Natural killer cell (primary cell): ENCODE data around the gene AATK. TPM values are rescaled to one million over a fixed set of nuclear protein-coding genes. Genes with fewer than 3 reads are reported as not detected.

Experiments
- ATAC-seq, 3 donors: fragments of 150-1000 bp in 2 of 3; fragments of 200-7000 bp in 1 of 3; cut with Tn5 transposase; 1 replicate in 1 of 3; 2 replicates in 2 of 3; pipeline ENCODE4 v1.10.0; 2021; ENCODE audit warnings: mild to moderate bottlenecking in 2 of 3, moderate library complexity in 2 of 3
- DNase-seq, 2 donors: peaks; one replicate each; pipeline versions ENCODE4 v3.0.0 to v3.0.0-alpha.2; 2013 to 2021; ENCODE audit warnings: mixed read lengths in 1 of 2
- H3K27ac ChIP-seq: one replicate; pipeline ENCODE4 v1.5.1; 2013; ENCODE audit warnings: mild to moderate bottlenecking, low read length
- H3K27me3 ChIP-seq: one replicate; pipeline ENCODE4 v1.6.1; 2013; ENCODE audit warnings: low read length; ENCODE audit not compliant: control insufficient read depth, insufficient read depth
- H3K36me3 ChIP-seq: one replicate; pipeline ENCODE4 v1.6.1; 2013; ENCODE audit warnings: low read length; ENCODE audit not compliant: control insufficient read depth, insufficient read depth
- H3K4me1 ChIP-seq: one replicate; pipeline ENCODE4 v1.6.1; 2013; ENCODE audit warnings: low read length; ENCODE audit not compliant: control insufficient read depth, insufficient read depth
- H3K4me3 ChIP-seq: one replicate; pipeline ENCODE4 v1.5.1; 2013; ENCODE audit warnings: low read length
- H3K9me3 ChIP-seq: one replicate; pipeline ENCODE4 v1.6.1; 2013; ENCODE audit warnings: low read length; ENCODE audit not compliant: control insufficient read depth, insufficient read depth
- H3K27ac Mint-ChIP-seq, 2 donors: one replicate each; pipeline ENCODE4 v1.8.0; 2022; ENCODE audit warnings: mild to moderate bottlenecking in 2 of 2, mixed read lengths in 2 of 2, moderate library complexity in 1 of 2
- H3K27me3 Mint-ChIP-seq, 2 donors: one replicate each; pipeline ENCODE4 v1.8.0; 2022; ENCODE audit warnings: low read depth in 2 of 2, mixed read lengths in 2 of 2
- H3K36me3 Mint-ChIP-seq: one replicate; pipeline ENCODE4 v1.8.0; 2022; ENCODE audit warnings: mixed read lengths
- H3K4me1 Mint-ChIP-seq, 2 donors: one replicate each; pipeline ENCODE4 v1.8.0; 2022; ENCODE audit warnings: mixed read lengths in 2 of 2
- H3K4me3 Mint-ChIP-seq: one replicate; pipeline ENCODE4 v1.8.0; 2022; ENCODE audit warnings: mild to moderate bottlenecking, moderate library complexity, mixed read lengths
- H3K9me3 Mint-ChIP-seq, 2 donors: one replicate each; pipeline ENCODE4 v1.8.0; 2022; ENCODE audit warnings: mixed read lengths in 2 of 2
- WGBS: methylation state at CpG from one replicate; pipeline ENCODE4 v1.1.7; 2013; ENCODE audit warnings: missing lambda C conversion rate; ENCODE audit not compliant: insufficient coverage; 5-methylcytosine and 5-hydroxymethylcytosine counted together
- intact Hi-C: fragments of 100-400 bp; cut with micrococcal nuclease; formaldehyde crosslinking; loops from one replicate; pipeline ENCODE4 v1.14.2; 2022
- total RNA-seq, 4 donors: library from RNA; stranded (reverse); fragments of 120-200 nt in 1 of 4; gene quantifications; one replicate each; pipeline versions ENCODE4 v1.2.3 to v1.2.4, GENCODE V29; 2013 to 2022
- TF ChIP-seq, protein P1 (sequence below): fragments of 200-600 bp; IDR thresholded peaks from one replicate; pipeline ENCODE4 v1.8.0; 2022; ENCODE audit warnings: antibody characterized with exemption

Gene AATK
- total RNA-seq, 3 donors from 2014 or later (not counting 1 experiment from before 2014, with no cell fraction given), result 8.5 to 13.7 (median 10.4) TPM

DNA sequence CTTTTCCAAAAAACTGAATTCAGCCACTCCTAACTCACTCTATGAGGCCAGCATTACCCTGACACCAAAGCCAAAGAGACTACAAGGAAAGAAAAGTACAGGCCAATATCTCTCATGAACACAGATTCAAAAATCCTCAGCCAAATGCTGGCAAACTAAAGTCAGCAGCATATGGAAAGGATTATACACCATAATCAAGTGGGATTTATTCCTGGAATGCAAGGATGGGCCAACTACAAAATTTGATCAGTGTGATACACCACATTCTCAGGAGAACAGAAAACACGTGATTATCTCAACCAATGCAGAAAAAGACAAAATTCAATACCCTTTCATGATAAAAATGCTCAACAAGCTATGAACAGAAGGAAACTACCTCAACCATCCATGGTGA, 7.7 kb upstream of the AATK start:
- intact Hi-C loops, result no loop called here
- H3K27ac ChIP-seq, result no peak overlapping the region

DNA sequence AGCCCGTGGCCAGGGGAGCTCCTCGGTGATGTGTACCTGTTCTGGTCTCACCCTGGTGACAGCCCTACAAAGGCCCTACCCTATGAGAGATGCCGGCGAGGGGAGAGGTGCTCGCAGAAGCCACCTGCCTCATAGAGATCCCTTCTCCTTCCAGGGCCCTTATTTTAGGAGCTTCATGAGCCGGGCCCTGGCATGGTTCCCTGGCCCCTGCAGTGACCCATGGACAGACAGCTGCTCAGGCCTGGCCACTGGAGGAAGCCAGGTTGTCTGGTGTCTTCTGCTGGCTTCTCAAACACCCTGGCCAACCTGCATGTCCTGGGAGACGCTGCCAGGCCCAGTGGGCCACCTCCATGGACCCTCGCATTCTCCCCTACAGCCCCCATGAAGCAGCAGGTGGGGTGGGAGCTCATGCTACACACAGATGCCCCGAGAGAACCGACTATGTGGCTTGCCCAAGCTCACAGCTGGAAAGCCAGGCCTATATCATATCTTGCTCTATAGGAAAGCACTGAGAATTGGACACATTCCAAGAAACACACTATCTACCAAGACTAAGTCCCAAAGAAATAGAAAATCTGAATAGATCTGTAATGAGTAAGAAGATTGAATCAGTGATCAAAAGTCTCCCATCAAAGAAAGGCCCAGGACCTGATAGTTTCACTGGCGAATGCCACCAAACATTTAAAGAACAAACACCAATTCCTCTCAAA, 7.2 kb upstream of the AATK start:
- TF ChIP-seq, protein P1, sequence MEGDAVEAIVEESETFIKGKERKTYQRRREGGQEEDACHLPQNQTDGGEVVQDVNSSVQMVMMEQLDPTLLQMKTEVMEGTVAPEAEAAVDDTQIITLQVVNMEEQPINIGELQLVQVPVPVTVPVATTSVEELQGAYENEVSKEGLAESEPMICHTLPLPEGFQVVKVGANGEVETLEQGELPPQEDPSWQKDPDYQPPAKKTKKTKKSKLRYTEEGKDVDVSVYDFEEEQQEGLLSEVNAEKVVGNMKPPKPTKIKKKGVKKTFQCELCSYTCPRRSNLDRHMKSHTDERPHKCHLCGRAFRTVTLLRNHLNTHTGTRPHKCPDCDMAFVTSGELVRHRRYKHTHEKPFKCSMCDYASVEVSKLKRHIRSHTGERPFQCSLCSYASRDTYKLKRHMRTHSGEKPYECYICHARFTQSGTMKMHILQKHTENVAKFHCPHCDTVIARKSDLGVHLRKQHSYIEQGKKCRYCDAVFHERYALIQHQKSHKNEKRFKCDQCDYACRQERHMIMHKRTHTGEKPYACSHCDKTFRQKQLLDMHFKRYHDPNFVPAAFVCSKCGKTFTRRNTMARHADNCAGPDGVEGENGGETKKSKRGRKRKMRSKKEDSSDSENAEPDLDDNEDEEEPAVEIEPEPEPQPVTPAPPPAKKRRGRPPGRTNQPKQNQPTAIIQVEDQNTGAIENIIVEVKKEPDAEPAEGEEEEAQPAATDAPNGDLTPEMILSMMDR, result no peak
- DNase-seq (no peak), ATAC-seq (no peak)
- H3K4me3 Mint-ChIP-seq, result no peak overlapping the region
- H3K27ac Mint-ChIP-seq, result no peak overlapping the region
- H3K36me3 Mint-ChIP-seq, result no peaks in the 10 kb centered on the region
- intact Hi-C loops, result no loop called here
- WGBS, result 87% methylated on average over 11 of the region's 11 CpGs
- H3K9me3 ChIP-seq, result no peaks in the 10 kb centered on the region
- no peak overlapping the region for H3K27ac ChIP-seq
- no peaks in the 10 kb centered on the region for H3K4me1 Mint-ChIP-seq
- no peaks in the 10 kb centered on the region for H3K27me3 ChIP-seq
- H3K4me3 ChIP-seq, result no peak overlapping the region
- H3K4me1 ChIP-seq, result no peaks in the 10 kb centered on the region
- peaks cover 0 to 8% of the 10 kb centered on the region in 2 donors for H3K27me3 Mint-ChIP-seq
- H3K36me3 ChIP-seq, result no peaks in the 10 kb centered on the region
- H3K9me3 Mint-ChIP-seq, result no peaks in the 10 kb centered on the region

More for the DNA sequence above, 7.7 kb upstream of the AATK start:
- H3K27me3 ChIP-seq, result no peaks in the 10 kb centered on the region
- no peak overlapping the region for H3K4me3 ChIP-seq
- DNase-seq, result no peak
- no peaks in the 10 kb centered on the region for H3K4me1 ChIP-seq
- H3K36me3 Mint-ChIP-seq, result no peaks in the 10 kb centered on the region
- H3K4me1 Mint-ChIP-seq, result no peaks in the 10 kb centered on the region
- H3K27me3 Mint-ChIP-seq, result peaks cover 0 to 8% of the 10 kb centered on the region in 2 donors
- ATAC-seq, result no peak
- no peaks in the 10 kb centered on the region for H3K9me3 ChIP-seq
- H3K27ac Mint-ChIP-seq, result no peak overlapping the region
- no peaks in the 10 kb centered on the region for H3K36me3 ChIP-seq
- 50% methylated on average over 1 of the region's 1 CpG for WGBS
- TF ChIP-seq, protein P1, result no peak
- no peaks in the 10 kb centered on the region for H3K9me3 Mint-ChIP-seq
- H3K4me3 Mint-ChIP-seq, result no peak overlapping the region

DNA sequence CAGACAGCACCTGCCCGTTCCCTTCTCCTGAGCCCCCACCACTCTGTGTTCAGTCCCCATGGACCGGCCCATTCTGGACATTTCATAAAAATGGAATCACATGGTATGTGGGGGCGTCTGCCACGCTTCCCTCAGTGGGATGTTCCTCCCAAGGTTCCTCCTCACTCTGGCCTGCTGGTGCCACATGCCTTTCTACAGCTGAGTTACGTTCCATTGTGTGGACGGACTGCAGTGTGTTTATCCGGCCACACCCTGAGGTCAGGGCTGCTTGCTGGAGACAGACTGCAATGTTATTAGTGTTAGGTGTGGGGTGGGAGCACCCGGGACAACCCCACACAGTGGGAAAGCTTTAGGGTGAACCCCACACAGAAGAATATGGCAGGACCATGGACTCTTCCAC, 5.9 kb upstream of the AATK start:
- H3K4me3 Mint-ChIP-seq, result no peak overlapping the region
- intact Hi-C loops, result no loop called here
- H3K27ac Mint-ChIP-seq, result no peak overlapping the region

More for the DNA sequence above, 5.9 kb upstream of the AATK start:
- no peak for ATAC-seq
- H3K4me3 ChIP-seq, result no peak overlapping the region
- TF ChIP-seq, protein P1, result no peak
- H3K9me3 ChIP-seq, result no peaks in the 10 kb centered on the region
- no peaks in the 10 kb centered on the region for H3K4me1 Mint-ChIP-seq
- no peaks in the 10 kb centered on the region for H3K4me1 ChIP-seq
- peaks cover 3 to 8% of the 10 kb centered on the region in 2 donors for H3K27me3 Mint-ChIP-seq
- no peak overlapping the region for H3K27ac ChIP-seq
- no peak for DNase-seq
- H3K36me3 Mint-ChIP-seq, result no peaks in the 10 kb centered on the region
- WGBS, result 91% methylated on average over 8 of the region's 8 CpGs
- H3K36me3 ChIP-seq, result no peaks in the 10 kb centered on the region
- H3K9me3 Mint-ChIP-seq, result no peaks in the 10 kb centered on the region
- no peaks in the 10 kb centered on the region for H3K27me3 ChIP-seq
